OCI-LY1 (cell line): ENCODE data around the gene ABCA7.

Experiments used
- H2AFZ ChIP-seq: fragments of 200-600 bp; sonication (generic), shearing (Covaris generic); 2 replicates; pipeline ENCODE4 v1.6.0; 2014; ENCODE audit warnings: antibody characterized with exemption, mild to moderate bottlenecking, low read length
- H3F3A ChIP-seq: fragments of 200-600 bp; sonication (generic), shearing (Covaris generic); 2 replicates; pipeline ENCODE4 v1.6.0; 2014; ENCODE audit warnings: mild to moderate bottlenecking, antibody characterized with exemption, low read length, moderate library complexity; ENCODE audit not compliant: insufficient read depth
- H3K27ac ChIP-seq: fragments of 200-600 bp; sonication (generic); 2 replicates; pipeline ENCODE4 v1.5.1; 2014; ENCODE audit warnings: low read length, mixed run types, mild to moderate bottlenecking, low read depth; ENCODE audit not compliant: poor library complexity, severe bottlenecking
- H3K27me3 ChIP-seq: fragments of 200-600 bp; sonication (generic); 2 replicates; pipeline ENCODE4 v1.6.0; 2014; ENCODE audit warnings: antibody characterized with exemption, mild to moderate bottlenecking, low read length, moderate library complexity; ENCODE audit not compliant: insufficient read depth
- H3K36me3 ChIP-seq: fragments of 200-600 bp; sonication (generic); 2 replicates; pipeline ENCODE4 v1.6.1; 2014; ENCODE audit warnings: mild to moderate bottlenecking, antibody characterized with exemption, low read length, moderate library complexity, mixed read lengths; ENCODE audit not compliant: insufficient read depth
- H3K4me1 ChIP-seq: fragments of 200-600 bp; sonication (generic); 2 replicates; pipeline ENCODE4 v1.5.1; 2014; ENCODE audit warnings: mild to moderate bottlenecking, low read length, moderate library complexity; ENCODE audit not compliant: insufficient read depth, severe bottlenecking
- H3K4me2 ChIP-seq: fragments of 200-600 bp; sonication (generic), shearing (Covaris generic); 2 replicates; pipeline ENCODE4 v1.6.1; 2014; ENCODE audit warnings: low read length
- H3K4me3 ChIP-seq: fragments of 200-600 bp; sonication (generic); 2 replicates; pipeline ENCODE4 v1.5.1; 2014; ENCODE audit warnings: low read length, low read depth, mild to moderate bottlenecking, mixed read lengths; ENCODE audit not compliant: poor library complexity, severe bottlenecking
- H3K79me2 ChIP-seq: fragments of 200-600 bp; shearing (Covaris generic); 2 replicates; pipeline ENCODE4 v1.6.1; 2016; ENCODE audit warnings: mixed run types, low read length, mixed read lengths; ENCODE audit not compliant: insufficient read depth
- H3K9ac ChIP-seq: fragments of 200-600 bp; sonication (generic), shearing (Covaris generic); 2 replicates; pipeline ENCODE4 v1.6.1; 2014; ENCODE audit warnings: mild to moderate bottlenecking, low read length, mixed read lengths
- H3K9me2 ChIP-seq: fragments of 200-600 bp; sonication (generic), shearing (Covaris generic); 2 replicates; pipeline ENCODE4 v1.6.1; 2014; ENCODE audit warnings: low read depth, mild to moderate bottlenecking, low read length, mixed read lengths
- H3K9me3 ChIP-seq: fragments of 200-600 bp; shearing (Covaris generic); 2 replicates; pipeline ENCODE4 v1.6.1; 2014; ENCODE audit warnings: low read length, mixed read lengths
- H4K20me1 ChIP-seq: fragments of 200-600 bp; sonication (generic), shearing (Covaris generic); 2 replicates; pipeline ENCODE4 v1.6.0; 2016; ENCODE audit warnings: mild to moderate bottlenecking, low read length; ENCODE audit not compliant: insufficient read depth
- EZH2 ChIP-seq: fragments of 200-600 bp; sonication (generic), shearing (Covaris generic); IDR thresholded peaks from 2 replicates; pipeline ENCODE4 v1.8.0; 2017; ENCODE audit warnings: borderline replicate concordance, mixed run types, mild to moderate bottlenecking, antibody characterized with exemption, low read length, moderate library complexity, mixed read lengths
- TF ChIP-seq, protein P1 (sequence below): fragments of 200-600 bp; sonication (generic), shearing (Covaris generic); IDR thresholded peaks from 2 replicates; pipeline ENCODE4 v1.5.1; 2017; ENCODE audit warnings: mild to moderate bottlenecking, antibody characterized with exemption, low read length, moderate library complexity, mixed read lengths

ABCA7 gene

DNA sequence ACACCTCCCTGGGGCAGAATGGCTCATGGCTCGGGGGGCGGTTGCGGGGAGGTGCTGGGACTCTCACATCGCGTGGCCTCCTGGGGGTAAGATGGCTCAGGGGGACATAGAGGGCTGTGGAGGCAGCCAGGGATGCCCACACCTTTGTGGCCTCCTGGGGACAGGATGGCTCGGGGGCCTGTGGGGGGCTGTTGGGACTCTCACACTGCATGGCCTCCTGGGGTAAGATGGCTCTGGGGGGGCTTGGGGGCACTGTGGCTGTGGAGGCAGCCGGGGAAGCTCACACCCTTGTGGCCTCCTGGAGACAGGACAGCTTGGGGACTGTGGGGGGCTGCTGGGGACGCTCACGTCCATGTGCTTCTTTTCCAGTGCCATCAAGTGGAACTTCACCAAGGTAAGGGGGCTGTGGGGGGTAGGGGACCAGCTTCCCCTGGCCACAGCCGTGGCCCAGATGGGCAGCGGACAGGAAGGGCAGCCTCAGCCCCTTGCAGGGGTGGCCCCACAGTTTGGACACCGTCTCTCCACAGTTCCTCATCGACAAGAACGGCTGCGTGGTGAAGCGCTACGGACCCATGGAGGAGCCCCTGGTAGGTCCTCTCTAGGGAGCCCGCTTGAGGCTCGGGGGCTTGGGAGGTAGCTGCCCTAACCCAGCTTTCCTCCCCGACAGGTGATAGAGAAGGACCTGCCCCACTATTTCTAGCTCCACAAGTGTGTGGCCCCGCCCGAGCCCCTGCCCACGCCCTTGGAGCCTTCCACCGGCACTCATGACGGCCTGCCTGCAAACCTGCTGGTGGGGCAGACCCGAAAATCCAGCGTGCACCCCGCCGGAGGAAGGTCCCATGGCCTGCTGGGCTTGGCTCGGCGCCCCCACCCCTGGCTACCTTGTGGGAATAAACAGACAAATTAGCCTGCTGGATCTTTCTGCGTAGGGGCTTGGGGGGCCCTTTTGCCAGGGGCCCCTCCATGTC lies 66.2 kb downstream of the ABCA7 start:
- H3K9me3 ChIP-seq, result no peaks in the 10 kb centered on the region
- no peak for TF ChIP-seq EZH2
- TF ChIP-seq, protein P1, sequence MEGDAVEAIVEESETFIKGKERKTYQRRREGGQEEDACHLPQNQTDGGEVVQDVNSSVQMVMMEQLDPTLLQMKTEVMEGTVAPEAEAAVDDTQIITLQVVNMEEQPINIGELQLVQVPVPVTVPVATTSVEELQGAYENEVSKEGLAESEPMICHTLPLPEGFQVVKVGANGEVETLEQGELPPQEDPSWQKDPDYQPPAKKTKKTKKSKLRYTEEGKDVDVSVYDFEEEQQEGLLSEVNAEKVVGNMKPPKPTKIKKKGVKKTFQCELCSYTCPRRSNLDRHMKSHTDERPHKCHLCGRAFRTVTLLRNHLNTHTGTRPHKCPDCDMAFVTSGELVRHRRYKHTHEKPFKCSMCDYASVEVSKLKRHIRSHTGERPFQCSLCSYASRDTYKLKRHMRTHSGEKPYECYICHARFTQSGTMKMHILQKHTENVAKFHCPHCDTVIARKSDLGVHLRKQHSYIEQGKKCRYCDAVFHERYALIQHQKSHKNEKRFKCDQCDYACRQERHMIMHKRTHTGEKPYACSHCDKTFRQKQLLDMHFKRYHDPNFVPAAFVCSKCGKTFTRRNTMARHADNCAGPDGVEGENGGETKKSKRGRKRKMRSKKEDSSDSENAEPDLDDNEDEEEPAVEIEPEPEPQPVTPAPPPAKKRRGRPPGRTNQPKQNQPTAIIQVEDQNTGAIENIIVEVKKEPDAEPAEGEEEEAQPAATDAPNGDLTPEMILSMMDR, result no peak
- peaks cover 45% of the 10 kb centered on the region for H3K4me1 ChIP-seq
- peak overlapping the region; percentile 43 for H3K27ac ChIP-seq
- H3K27me3 ChIP-seq, result no peaks in the 10 kb centered on the region
- H3K79me2 ChIP-seq, result no peaks in the 10 kb centered on the region
- peaks cover 14% of the 10 kb centered on the region; the same call in 1 of the 2 replicates for H3K36me3 ChIP-seq
- no peak overlapping the region for H3K4me2 ChIP-seq
- H3K4me3 ChIP-seq, result no peak overlapping the region
- no peak overlapping the region for H2AFZ ChIP-seq
- H3F3A ChIP-seq, result no peaks in the 10 kb centered on the region
- no peaks in the 10 kb centered on the region for H4K20me1 ChIP-seq
- no peak overlapping the region for H3K9ac ChIP-seq
- H3K9me2 ChIP-seq, result no peaks in the 10 kb centered on the region

DNA sequence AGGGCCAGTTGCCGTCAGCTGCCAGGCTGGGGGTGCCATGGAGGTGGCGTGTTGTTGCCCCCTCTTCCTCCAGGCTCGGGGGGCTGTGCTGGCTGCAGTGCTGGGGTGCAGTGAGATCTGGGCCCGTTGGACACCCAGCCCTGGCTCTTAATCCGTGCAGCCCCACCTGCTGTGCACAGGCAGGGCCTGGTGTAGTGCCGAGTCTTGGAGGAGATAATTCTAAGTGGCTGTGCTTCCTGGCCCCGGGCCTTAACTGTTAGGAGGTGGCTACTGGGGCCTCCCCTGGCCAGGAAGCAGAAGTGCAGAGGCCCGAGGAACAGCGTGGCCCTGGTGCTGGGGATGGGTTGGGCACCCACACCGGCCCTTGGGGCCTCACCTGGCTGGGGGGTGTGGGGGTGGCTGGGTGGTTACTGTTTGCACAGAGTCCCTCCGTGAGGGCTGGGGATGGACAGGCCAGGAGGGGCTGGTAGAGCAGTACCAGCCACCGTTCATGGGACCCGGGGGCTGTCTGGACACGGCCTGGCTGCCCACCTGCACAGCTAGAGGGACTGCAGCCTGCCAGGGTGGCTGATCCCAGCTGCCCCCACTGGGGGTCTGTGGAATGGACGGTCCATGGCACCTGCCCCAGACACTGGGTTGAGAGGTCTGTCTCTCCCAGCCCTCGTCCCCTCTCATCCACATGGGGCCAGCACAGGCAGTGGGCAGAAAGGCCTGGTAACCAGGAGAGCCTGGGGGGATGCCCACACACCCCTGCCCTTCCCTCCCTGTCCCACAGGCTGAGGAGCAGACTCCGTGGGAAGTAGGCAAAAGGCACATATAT lies 67.1 kb downstream of the ABCA7 start:
- TF ChIP-seq, protein P1, result no peak
- no peak for TF ChIP-seq EZH2
- Histone ChIP-seq H3K9ac (no peak overlapping the region), H3K4me2 (no peak overlapping the region), H3K4me1 (peaks cover 36% of the 10 kb centered on the region), H3K27ac (peak overlapping the region; percentile 43), H3K79me2 (no peaks in the 10 kb centered on the region), H3K9me2 (no peaks in the 10 kb centered on the region), H3K36me3 (peaks cover 14% of the 10 kb centered on the region; the same call in 1 of the 2 replicates), H3F3A (no peaks in the 10 kb centered on the region), H3K27me3 (no peaks in the 10 kb centered on the region), H3K9me3 (no peaks in the 10 kb centered on the region), H3K4me3 (no peak overlapping the region), H4K20me1 (no peaks in the 10 kb centered on the region), H2AFZ (no peak overlapping the region)

DNA sequence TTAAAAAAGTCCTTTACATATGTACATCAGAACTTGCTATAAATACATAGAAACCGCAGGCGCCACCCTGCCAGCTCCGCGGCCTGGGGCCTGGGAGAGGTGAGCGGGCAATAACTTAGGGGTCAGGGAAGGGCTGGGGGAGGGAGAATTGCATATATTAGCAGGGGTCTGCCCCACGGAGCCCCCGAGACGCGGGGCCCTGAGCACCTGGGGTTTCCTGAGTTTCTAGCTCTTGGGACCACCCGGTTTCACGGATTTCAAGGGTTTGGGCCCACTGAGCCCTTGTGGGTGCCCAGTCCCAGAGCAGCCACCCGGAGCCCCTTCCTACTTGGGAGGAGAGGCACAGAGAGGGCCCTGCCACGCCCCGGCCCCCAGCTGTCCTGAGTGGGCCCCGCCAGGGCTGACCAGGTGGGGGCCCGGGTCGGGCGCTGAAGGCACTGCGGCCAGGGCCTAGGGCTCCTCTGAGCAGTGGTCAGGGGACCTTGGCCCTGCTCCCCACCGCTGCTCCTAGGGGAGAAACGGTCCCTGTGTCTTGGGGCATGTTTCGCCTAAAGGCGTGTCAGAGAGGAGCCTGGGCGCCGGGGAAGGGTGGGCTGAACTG lies 67.9 kb downstream of the ABCA7 start:
- TF ChIP-seq, protein P1, result no peak
- H3K27ac ChIP-seq, result no peak overlapping the region
- H3K4me2 ChIP-seq, result no peak overlapping the region
- no peaks in the 10 kb centered on the region for H3K9me3 ChIP-seq
- H3K9me2 ChIP-seq, result no peaks in the 10 kb centered on the region
- peaks cover 29% of the 10 kb centered on the region for H3K4me1 ChIP-seq
- no peaks in the 10 kb centered on the region for H3K27me3 ChIP-seq
- H2AFZ ChIP-seq, result no peak overlapping the region
- no peaks in the 10 kb centered on the region for H3K79me2 ChIP-seq
- H4K20me1 ChIP-seq, result no peaks in the 10 kb centered on the region
- H3K36me3 ChIP-seq, result peaks cover 14% of the 10 kb centered on the region; the same call in 1 of the 2 replicates
- no peak overlapping the region for H3K9ac ChIP-seq
- H3F3A ChIP-seq, result no peaks in the 10 kb centered on the region
- H3K4me3 ChIP-seq, result no peak overlapping the region
